HL-60/S4 (cell line): ENCODE results near the gene CD74.
"Not testable (repeated sequence)": the region's sequence is repeated elsewhere in the genome, so short reads cannot be mapped to it uniquely, and the experiment has no call there.

ENCODE experiments used
- in situ Hi-C: fragments of 300-500 bp; cut with MboI; formaldehyde crosslinking; loops from 2 replicates; pipeline ENCODE4 v1.14.3; 2022; ENCODE audit warnings: low sequenced_read_pairs

The CD74 gene

GRCh38 chr5:150442699-150443080 lies 30.0 kb upstream of the CD74 start:
- in situ Hi-C loops, result no loop called here

GRCh38 chr5:150441813-150442698 lies 29.3 kb upstream of the CD74 start:
- in situ Hi-C loops, result no loop called here

- in situ Hi-C loops, result no loop called here
These were observed 28.5 kb upstream of the CD74 start for GRCh38 chr5:150440948-150441812.

- in situ Hi-C loops, result no loop called here
These were observed 26.3 kb upstream of the CD74 start for GRCh38 chr5:150438873-150439546.

- in situ Hi-C loops, result no loop called here
These were observed 23.5 kb upstream of the CD74 start for GRCh38 chr5:150436141-150436680.

- in situ Hi-C loops, result no loop called here
These were observed 21.8 kb upstream of the CD74 start for GRCh38 chr5:150434464-150434863.

- in situ Hi-C loops, result no loop called here
These were observed 18.9 kb upstream of the CD74 start for GRCh38 chr5:150431574-150431973.

- in situ Hi-C loops, result no loop called here
These were observed 18.3 kb upstream of the CD74 start for GRCh38 chr5:150431048-150431447.

GRCh38 chr5:150429410-150429873 lies 16.7 kb upstream of the CD74 start:
- in situ Hi-C loops, result no loop called here

- in situ Hi-C loops, result no loop called here
These were observed 16.3 kb upstream of the CD74 start for GRCh38 chr5:150428978-150429377.

GRCh38 chr5:150428106-150428876 lies 15.6 kb upstream of the CD74 start:
- in situ Hi-C loops, result no loop called here

- in situ Hi-C loops, result not testable (repeated sequence)
These were observed 13.5 kb upstream of the CD74 start for GRCh38 chr5:150426165-150426564.

- in situ Hi-C loops, result no loop called here
These were observed 10.0 kb upstream of the CD74 start for GRCh38 chr5:150422758-150423157.

- in situ Hi-C loops, result no loop called here
These were observed 9.4 kb upstream of the CD74 start for GRCh38 chr5:150422075-150422474.

GRCh38 chr5:150419630-150420270 lies 7.0 kb upstream of the CD74 start:
- in situ Hi-C loops, result no loop called here

- in situ Hi-C loops, result not testable (repeated sequence)
These were observed 1.4 kb upstream of the CD74 start for GRCh38 chr5:150413902-150414790.

GRCh38 chr5:150413176-150413901 lies 629 bp upstream of the CD74 start:
- in situ Hi-C loops, result no loop called here
